ENCODE data around the gene SMAD1.
"Not testable (repeated sequence)": the region's sequence is repeated elsewhere in the genome, so short reads cannot be mapped to it uniquely, and the experiment has no call there.

Gene SMAD1

GRCh38 chr4:145531223-145531622 lies 49.6 kb downstream of the SMAD1 start:
- H3K27me3 ChIP-seq (replicated peaks; ENCODE audit: control insufficient read depth, insufficient read depth, low read length) = no peaks in the 10 kb centered on the region
- DNase-seq (ENCODE audit: extremely low read depth, insufficient read length) = no peak
- no peaks in the 10 kb centered on the region; the same call in 1 of the 2 replicates for H3K36me3 ChIP-seq (ENCODE audit: control insufficient read depth, insufficient read depth, low read length)
- H3K4me3 ChIP-seq (replicated peaks; ENCODE audit: low read depth, low read length) = no peak overlapping the region
- TF ChIP-seq, protein P1, sequence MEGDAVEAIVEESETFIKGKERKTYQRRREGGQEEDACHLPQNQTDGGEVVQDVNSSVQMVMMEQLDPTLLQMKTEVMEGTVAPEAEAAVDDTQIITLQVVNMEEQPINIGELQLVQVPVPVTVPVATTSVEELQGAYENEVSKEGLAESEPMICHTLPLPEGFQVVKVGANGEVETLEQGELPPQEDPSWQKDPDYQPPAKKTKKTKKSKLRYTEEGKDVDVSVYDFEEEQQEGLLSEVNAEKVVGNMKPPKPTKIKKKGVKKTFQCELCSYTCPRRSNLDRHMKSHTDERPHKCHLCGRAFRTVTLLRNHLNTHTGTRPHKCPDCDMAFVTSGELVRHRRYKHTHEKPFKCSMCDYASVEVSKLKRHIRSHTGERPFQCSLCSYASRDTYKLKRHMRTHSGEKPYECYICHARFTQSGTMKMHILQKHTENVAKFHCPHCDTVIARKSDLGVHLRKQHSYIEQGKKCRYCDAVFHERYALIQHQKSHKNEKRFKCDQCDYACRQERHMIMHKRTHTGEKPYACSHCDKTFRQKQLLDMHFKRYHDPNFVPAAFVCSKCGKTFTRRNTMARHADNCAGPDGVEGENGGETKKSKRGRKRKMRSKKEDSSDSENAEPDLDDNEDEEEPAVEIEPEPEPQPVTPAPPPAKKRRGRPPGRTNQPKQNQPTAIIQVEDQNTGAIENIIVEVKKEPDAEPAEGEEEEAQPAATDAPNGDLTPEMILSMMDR (IDR thresholded peaks at IDR 0.05; ENCODE audit: insufficient read depth, low read length, poor library complexity, severe bottlenecking) = no peak

GRCh38 chr4:145531859-145532258 lies 50.2 kb downstream of the SMAD1 start:
- Histone ChIP-seq H3K36me3 (ENCODE audit: control insufficient read depth, insufficient read depth, low read length) (no peaks in the 10 kb centered on the region; the same call in 1 of the 2 replicates), H3K27me3 (replicated peaks; ENCODE audit: control insufficient read depth, insufficient read depth, low read length) (no peaks in the 10 kb centered on the region), H3K4me3 (replicated peaks; ENCODE audit: low read depth, low read length) (no peak overlapping the region)
- TF ChIP-seq, protein P1 (IDR thresholded peaks at IDR 0.05; ENCODE audit: insufficient read depth, low read length, poor library complexity, severe bottlenecking) = no peak
- no peak for DNase-seq (ENCODE audit: extremely low read depth, insufficient read length)

DNA sequence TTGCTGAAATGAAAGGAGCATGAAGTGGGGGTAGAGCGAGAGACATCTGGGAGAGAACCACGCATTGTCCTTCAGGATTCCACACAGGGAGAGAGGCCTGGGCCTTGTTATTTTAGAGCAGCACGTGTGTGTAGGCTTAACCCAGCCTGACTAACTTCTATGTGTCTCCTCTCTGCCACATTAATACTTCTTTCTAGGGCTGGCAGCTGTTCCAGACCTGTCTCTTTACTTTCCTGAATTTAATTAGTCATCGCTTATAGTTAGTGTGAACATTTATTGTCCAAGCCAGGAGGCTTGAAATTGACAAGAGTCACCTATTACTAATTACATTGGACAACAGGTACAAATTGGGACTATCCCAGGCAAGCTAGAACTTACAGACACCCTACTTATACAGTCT lies 51.3 kb downstream of the SMAD1 start:
- Histone ChIP-seq H3K27me3 (replicated peaks; ENCODE audit: control insufficient read depth, insufficient read depth, low read length) (no peaks in the 10 kb centered on the region), H3K4me3 (replicated peaks; ENCODE audit: low read depth, low read length) (no peak overlapping the region), H3K36me3 (ENCODE audit: control insufficient read depth, insufficient read depth, low read length) (no peaks in the 10 kb centered on the region; the same call in 1 of the 2 replicates)
- TF ChIP-seq, protein P1 (IDR thresholded peaks at IDR 0.05; ENCODE audit: insufficient read depth, low read length, poor library complexity, severe bottlenecking) = no peak
- DNase-seq (ENCODE audit: extremely low read depth, insufficient read length) = no peak

- not testable (repeated sequence) for H3K27me3 ChIP-seq (replicated peaks; ENCODE audit: control insufficient read depth, insufficient read depth, low read length); H3K4me3 ChIP-seq (replicated peaks; ENCODE audit: low read depth, low read length); DNase-seq (ENCODE audit: extremely low read depth, insufficient read length); H3K36me3 ChIP-seq (ENCODE audit: control insufficient read depth, insufficient read depth, low read length)
Measured at GRCh38 chr4:145533415-145533814, 51.8 kb downstream of the SMAD1 start.

DNA sequence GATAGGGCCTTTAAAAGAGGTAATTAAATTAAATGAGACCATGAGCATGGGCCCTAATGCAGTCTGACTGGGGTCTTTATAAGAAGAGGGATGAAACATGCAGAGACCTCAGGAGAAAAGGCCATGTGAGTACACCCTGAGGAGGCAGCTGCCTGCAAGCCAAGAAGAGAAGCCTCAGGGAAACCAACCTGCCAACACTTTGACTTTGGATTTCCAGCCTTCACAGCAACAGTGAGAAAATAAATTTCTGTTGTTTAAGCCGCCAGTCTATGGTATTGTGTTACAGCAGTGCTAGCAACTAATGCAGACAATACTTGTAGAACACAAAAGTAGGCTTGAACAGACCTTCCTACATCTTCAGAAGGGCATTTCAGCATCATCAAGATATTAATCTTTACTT lies 52.3 kb downstream of the SMAD1 start:
- no peak overlapping the region for H3K4me3 ChIP-seq (replicated peaks; ENCODE audit: low read depth, low read length)
- TF ChIP-seq, protein P1 (IDR thresholded peaks at IDR 0.05; ENCODE audit: insufficient read depth, low read length, poor library complexity, severe bottlenecking) = no peak
- no peaks in the 10 kb centered on the region for H3K27me3 ChIP-seq (replicated peaks; ENCODE audit: control insufficient read depth, insufficient read depth, low read length)
- H3K36me3 ChIP-seq (ENCODE audit: control insufficient read depth, insufficient read depth, low read length) = no peaks in the 10 kb centered on the region; the same call in 1 of the 2 replicates
- DNase-seq (ENCODE audit: extremely low read depth, insufficient read length) = no peak

- TF ChIP-seq, protein P1 (IDR thresholded peaks at IDR 0.05; ENCODE audit: insufficient read depth, low read length, poor library complexity, severe bottlenecking) = no peak
- no peaks in the 10 kb centered on the region; the same call in 1 of the 2 replicates for H3K36me3 ChIP-seq (ENCODE audit: control insufficient read depth, insufficient read depth, low read length)
- no peak for DNase-seq (ENCODE audit: extremely low read depth, insufficient read length)
- no peak overlapping the region for H3K4me3 ChIP-seq (replicated peaks; ENCODE audit: low read depth, low read length)
- H3K27me3 ChIP-seq (replicated peaks; ENCODE audit: control insufficient read depth, insufficient read depth, low read length) = no peaks in the 10 kb centered on the region
Measured at GRCh38 chr4:145535202-145535601, 53.5 kb downstream of the SMAD1 start.

Measured in GM06990 (cell line).